Stimulated activated CD8-positive, alpha-beta memory T cell treated with anti-CD3 and anti-CD28 coated beads, Interleukin-7, amount 100 ng/mL, for 48 hours (primary cell): Measurements from ENCODE around the gene WASF2.
"Not testable (repeated sequence)": the region's sequence is repeated elsewhere in the genome, so short reads cannot be mapped to it uniquely, and the experiment has no call there.

ENCODE experiments used
- DNase-seq, 2 donors: peaks; one replicate each; pipeline ENCODE4 v3.0.0-alpha.2; 2020; ENCODE audit warnings: low read depth in 1 of 2; ENCODE audit errors: extremely low read depth in 1 of 2

Gene WASF2

GRCh38 chr1:27427816-27428315 lies 62.1 kb downstream of the WASF2 start:
- no peak for DNase-seq

GRCh38 chr1:27427329-27427728 lies 62.6 kb downstream of the WASF2 start:
- no peak for DNase-seq

GRCh38 chr1:27423709-27424108 lies 66.3 kb downstream of the WASF2 start:
- DNase-seq, result no peak

GRCh38 chr1:27418326-27419185 lies 71.4 kb downstream of the WASF2 start:
- DNase-seq, result peak; percentile 33 to 67

- no peak for DNase-seq
Observed at GRCh38 chr1:27417713-27418112, 72.3 kb downstream of the WASF2 start.

GRCh38 chr1:27416387-27417111 lies 73.4 kb downstream of the WASF2 start:
- peak in 1 of 2 donors; percentile 23 for DNase-seq

- DNase-seq, result no peak
Observed at GRCh38 chr1:27414091-27414490, 75.9 kb downstream of the WASF2 start.

- no peak for DNase-seq
Observed at GRCh38 chr1:27413004-27413403, 77.0 kb downstream of the WASF2 start.

- no peak for DNase-seq
Observed at GRCh38 chr1:27412502-27412901, 77.5 kb downstream of the WASF2 start.

GRCh38 chr1:27410709-27411108 lies 79.3 kb downstream of the WASF2 start:
- DNase-seq, result no peak

- no peak for DNase-seq
Observed at GRCh38 chr1:27409669-27410068, 80.3 kb downstream of the WASF2 start.

- DNase-seq, result no peak
Observed at GRCh38 chr1:27408151-27408550, 81.8 kb downstream of the WASF2 start.

- DNase-seq, result not testable (repeated sequence)
Observed at GRCh38 chr1:27406791-27407190, 83.2 kb downstream of the WASF2 start.

- DNase-seq, result no peak
Observed at GRCh38 chr1:27406362-27406680, 83.6 kb downstream of the WASF2 start.

- not testable (repeated sequence) for DNase-seq
Observed at GRCh38 chr1:27405598-27406361, 84.2 kb downstream of the WASF2 start.

GRCh38 chr1:27405074-27405473 lies 84.9 kb downstream of the WASF2 start:
- no peak for DNase-seq

GRCh38 chr1:27403931-27404330 lies 86.0 kb downstream of the WASF2 start:
- DNase-seq, result no peak

- DNase-seq, result no peak
Observed at GRCh38 chr1:27403065-27403726, 86.8 kb downstream of the WASF2 start.

GRCh38 chr1:27402349-27402754 lies 87.6 kb downstream of the WASF2 start:
- DNase-seq, result no peak

- no peak for DNase-seq
Observed at GRCh38 chr1:27400963-27401341, 89.0 kb downstream of the WASF2 start.
